CD14-positive monocyte (primary cell): ENCODE data around the gene SH3BP4. TPM values are rescaled to one million over a fixed set of nuclear protein-coding genes. Genes with fewer than 3 reads are reported as not detected.

Source experiments
- DNase-seq, 3 donors: peaks; one replicate each; pipeline ENCODE4 v3.0.0-alpha.2; 2011 to 2022
- H2AFZ ChIP-seq: 2 replicates; pipeline ENCODE4 v1.6.0; 2012; ENCODE audit warnings: mild to moderate bottlenecking, low read depth, low read length, inconsistent platforms; ENCODE audit not compliant: insufficient read depth, poor library complexity, severe bottlenecking
- H3K27ac ChIP-seq, 2 donors: 1 replicate in 1 of 2; 2 replicates in 1 of 2; pipeline ENCODE4 v1.5.1; 2012 to 2013; ENCODE audit warnings: low read length in 2 of 2, control low read depth in 1 of 2, inconsistent platforms in 1 of 2, low read depth in 1 of 2, mild to moderate bottlenecking in 1 of 2
- H3K27me3 ChIP-seq, 2 donors: one replicate each; pipeline versions ENCODE4 v1.6.0 to v1.6.1; 2011 to 2013; ENCODE audit warnings: low read length in 2 of 2; ENCODE audit not compliant: control insufficient read depth in 2 of 2, insufficient read depth in 2 of 2
- H3K36me3 ChIP-seq, 2 donors: replicated peaks in 1 of 2; 1 replicate in 1 of 2; 2 replicates in 1 of 2; pipeline versions ENCODE4 v1.5.1 to v1.6.1; 2012 to 2013; ENCODE audit warnings: low read length in 2 of 2, control low read depth in 1 of 2, inconsistent platforms in 1 of 2, mild to moderate bottlenecking in 1 of 2; ENCODE audit not compliant: insufficient read depth in 2 of 2, control insufficient read depth in 1 of 2
- H3K4me1 ChIP-seq, 2 donors: 1 replicate in 1 of 2; 2 replicates in 1 of 2; pipeline versions ENCODE4 v1.5.1 to v1.6.1; 2012 to 2013; ENCODE audit warnings: low read length in 2 of 2, control low read depth in 1 of 2, inconsistent platforms in 1 of 2, mild to moderate bottlenecking in 1 of 2, moderate library complexity in 1 of 2; ENCODE audit not compliant: insufficient read depth in 2 of 2, control insufficient read depth in 1 of 2
- H3K4me2 ChIP-seq: replicated peaks from 2 replicates; pipeline ENCODE3; 2012; ENCODE audit warnings: low read length, moderate library complexity, mild to moderate bottlenecking; ENCODE audit not compliant: poor library complexity, severe bottlenecking; ENCODE audit errors: extremely low read depth
- H3K4me3 ChIP-seq, 3 experiments: fragments of 200-600 bp in 1 of 3; sonication (generic) in 1 of 3; replicated peaks in 1 of 3; 1 replicate in 2 of 3; 2 replicates in 1 of 3; pipeline ENCODE4 v1.5.1; 2011 to 2013; ENCODE audit warnings: low read length in 3 of 3, mild to moderate bottlenecking in 3 of 3, control low read depth in 2 of 3, low read depth in 2 of 3, inconsistent platforms in 1 of 3, moderate library complexity in 1 of 3
- H3K79me2 ChIP-seq: 2 replicates; pipeline ENCODE4 v1.6.0; 2012; ENCODE audit warnings: mild to moderate bottlenecking, control low read depth, inconsistent platforms, low read length, moderate library complexity; ENCODE audit not compliant: insufficient read depth
- H3K9ac ChIP-seq: 2 replicates; pipeline ENCODE4 v1.6.0; 2017; ENCODE audit warnings: low read length, mild to moderate bottlenecking; ENCODE audit not compliant: insufficient read depth, poor library complexity, severe bottlenecking
- H3K9me3 ChIP-seq, 2 donors: replicated peaks in 1 of 2; 1 replicate in 1 of 2; 2 replicates in 1 of 2; pipeline versions ENCODE4 v1.5.1 to v1.6.1; 2012 to 2013; ENCODE audit warnings: low read length in 2 of 2, control low read depth in 1 of 2; ENCODE audit not compliant: control insufficient read depth in 1 of 2, insufficient read depth in 1 of 2
- H4K20me1 ChIP-seq: 2 replicates; pipeline ENCODE4 v1.6.0; 2012; ENCODE audit warnings: mild to moderate bottlenecking, low read length, control low read depth, moderate library complexity; ENCODE audit not compliant: insufficient read depth
- H3K27ac Mint-ChIP-seq, 7 donors: one replicate each; pipeline ENCODE4 v1.8.0; 2020; ENCODE audit warnings: mild to moderate bottlenecking in 7 of 7, mixed read lengths in 7 of 7, moderate library complexity in 6 of 7, inconsistent platforms in 2 of 7
- H3K27me3 Mint-ChIP-seq, 3 donors: one replicate each; pipeline ENCODE4 v1.8.0; 2021 to 2022; ENCODE audit warnings: low read depth in 3 of 3, mild to moderate bottlenecking in 3 of 3, mixed read lengths in 3 of 3, moderate library complexity in 3 of 3, inconsistent platforms in 1 of 3
- H3K36me3 Mint-ChIP-seq, 2 donors: one replicate each; pipeline ENCODE4 v1.8.0; 2020; ENCODE audit warnings: mixed read lengths in 2 of 2, inconsistent platforms in 1 of 2, mild to moderate bottlenecking in 1 of 2
- H3K4me1 Mint-ChIP-seq: one replicate; pipeline ENCODE4 v1.8.0; 2020; ENCODE audit warnings: mild to moderate bottlenecking, mixed read lengths
- H3K4me3 Mint-ChIP-seq, 2 donors: one replicate each; pipeline ENCODE4 v1.8.0; 2020; ENCODE audit warnings: mild to moderate bottlenecking in 2 of 2, mixed read lengths in 2 of 2, moderate library complexity in 1 of 2
- H3K9me3 Mint-ChIP-seq, 7 donors: one replicate each; pipeline ENCODE4 v1.8.0; 2020 to 2022; ENCODE audit warnings: mixed read lengths in 7 of 7, mild to moderate bottlenecking in 6 of 7, moderate library complexity in 6 of 7, inconsistent platforms in 2 of 7
- CTCF ChIP-seq: fragments of 200-600 bp; IDR thresholded peaks from one replicate; pipeline ENCODE4 v1.8.0; 2022; ENCODE audit warnings: antibody characterized with exemption, mild to moderate bottlenecking
- WGBS: methylation state at CpG from one replicate; pipeline ENCODE4 v1.1.5; 2013; ENCODE audit warnings: missing lambda C conversion rate; ENCODE audit not compliant: insufficient coverage; 5-methylcytosine and 5-hydroxymethylcytosine counted together
- intact Hi-C, 2 donors: fragments of 100-400 bp; cut with micrococcal nuclease; formaldehyde crosslinking; loops; one replicate each; pipeline versions ENCODE4 v1.15.0 to v1.15.1; 2023
- polyA plus RNA-seq, 3 donors: library from polyadenylated mRNA; depleted of rRNA in 1 of 3; unstranded in 2 of 3; stranded (reverse) in 1 of 3; fragments of 300-500 nt in 2 of 3; fragments of >200 nt in 1 of 3; fragmentation: Illumina TruSeq in 2 of 3; gene quantifications; 1 replicate in 2 of 3; 2 replicates in 1 of 3; pipeline ENCODE4 v1.2.3, GENCODE V29; 2012 to 2021

SH3BP4 gene
- polyA plus RNA-seq, 3 donors, result 0.66 to 1.6 (median 1.3) TPM

DNA sequence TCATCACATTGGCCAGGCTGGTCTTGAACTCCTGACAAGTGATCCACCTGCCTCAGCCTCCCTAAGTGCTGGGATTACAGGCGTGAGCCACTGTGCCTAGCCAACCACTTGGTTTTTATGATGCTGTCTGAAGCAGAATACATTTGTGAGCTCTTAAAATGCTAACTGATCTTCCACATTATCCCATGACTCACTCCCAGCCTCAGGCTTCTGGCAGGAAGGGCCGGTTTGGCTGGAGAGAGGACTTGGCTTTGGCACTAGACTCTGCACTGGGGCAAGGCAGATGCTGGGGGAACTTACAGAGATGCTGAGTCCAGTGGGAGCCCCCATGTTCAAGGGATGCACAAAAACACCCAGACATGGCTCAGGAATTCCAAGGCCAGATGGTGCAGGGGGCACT, 40.5 kb upstream of the SH3BP4 start:
- WGBS, result no CpG with 5 or more reads among the region's 2 CpGs
- Histone ChIP-seq H4K20me1 (no peaks in the 10 kb centered on the region), H3K4me1 (no peaks in the 10 kb centered on the region), H3K36me3 (no peaks in the 10 kb centered on the region), H3K9me3 (no peaks in the 10 kb centered on the region), H3K4me2 (no peak overlapping the region), H3K27ac (no peak overlapping the region), H3K27me3 (no peaks in the 10 kb centered on the region), H2AFZ (no peak overlapping the region), H3K4me3 (no peak overlapping the region), H3K79me2 (no peaks in the 10 kb centered on the region), H3K9ac (no peak overlapping the region)
- Mint-ChIP-seq H3K36me3 (no peaks in the 10 kb centered on the region), H3K27ac (no peak overlapping the region), H3K27me3 (peaks cover 0 to 3% (median 1%) of the 10 kb centered on the region in 3 donors), H3K4me1 (no peaks in the 10 kb centered on the region), H3K4me3 (no peak overlapping the region), H3K9me3 (peaks cover 0 to 3% (median 0%) of the 10 kb centered on the region in 7 donors)
- DNase-seq, result no peak
- TF ChIP-seq CTCF, result no peak
- intact Hi-C loops, result no loop called here

DNA sequence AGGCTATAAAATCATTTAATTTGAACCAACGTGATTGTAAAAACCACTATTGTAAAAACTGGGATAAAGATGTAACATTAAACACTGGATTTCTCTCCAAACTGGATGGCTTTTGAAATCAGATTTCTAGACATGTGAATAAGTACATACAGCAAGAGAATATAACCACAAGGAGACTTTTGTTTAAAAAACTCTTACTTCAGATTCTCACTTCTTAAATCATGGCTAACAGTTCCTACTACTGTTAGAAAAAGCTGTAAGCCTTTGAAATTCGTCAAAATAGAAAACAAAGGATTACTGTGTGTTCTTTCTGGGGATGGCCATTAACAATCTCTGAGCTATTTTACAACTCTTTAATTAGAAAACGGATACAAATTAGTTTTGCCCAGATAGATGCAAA, 39.4 kb upstream of the SH3BP4 start:
- H3K4me1 ChIP-seq, result no peaks in the 10 kb centered on the region
- no peak for TF ChIP-seq CTCF
- H3K27me3 ChIP-seq, result no peaks in the 10 kb centered on the region
- Mint-ChIP-seq H3K36me3 (no peaks in the 10 kb centered on the region), H3K9me3 (peaks cover 0 to 3% (median 0%) of the 10 kb centered on the region in 7 donors), H3K4me1 (no peaks in the 10 kb centered on the region), H3K4me3 (no peak overlapping the region), H3K27ac (no peak overlapping the region), H3K27me3 (peaks cover 0 to 3% (median 1%) of the 10 kb centered on the region in 3 donors)
- no CpG with 5 or more reads among the region's 3 CpGs for WGBS
- no peak overlapping the region for H3K27ac ChIP-seq
- H2AFZ ChIP-seq, result no peak overlapping the region
- H3K4me2 ChIP-seq, result no peak overlapping the region
- no peak overlapping the region for H3K9ac ChIP-seq
- no peaks in the 10 kb centered on the region for H3K79me2 ChIP-seq
- no peaks in the 10 kb centered on the region for H3K9me3 ChIP-seq
- intact Hi-C loops, result no loop called here
- no peak overlapping the region for H3K4me3 ChIP-seq
- H4K20me1 ChIP-seq, result no peaks in the 10 kb centered on the region
- no peaks in the 10 kb centered on the region for H3K36me3 ChIP-seq
- DNase-seq, result no peak
